Ectodermal cell (in vitro differentiated cells): ENCODE results near the gene GH1.

ENCODE experiments used
- H3K27ac ChIP-seq: 2 replicates; pipeline ENCODE4 v1.7.0; 2013; ENCODE audit warnings: mild to moderate bottlenecking, low read depth, low read length; ENCODE audit not compliant: insufficient read depth, poor library complexity, severe bottlenecking
- H3K27me3 ChIP-seq: 2 replicates; pipeline ENCODE4 v1.7.0; 2013; ENCODE audit warnings: mild to moderate bottlenecking, low read length; ENCODE audit not compliant: insufficient read depth, control insufficient read depth, poor library complexity, severe bottlenecking
- H3K36me3 ChIP-seq: one replicate; pipeline ENCODE4 v1.7.0; 2013; ENCODE audit warnings: low read length; ENCODE audit not compliant: control insufficient read depth, insufficient read depth
- H3K4me1 ChIP-seq: one replicate; pipeline ENCODE4 v1.7.0; 2013; ENCODE audit warnings: low read length; ENCODE audit not compliant: control insufficient read depth, insufficient read depth
- H3K4me3 ChIP-seq: 2 replicates; pipeline ENCODE4 v1.7.0; 2013; ENCODE audit warnings: low read depth, low read length, control low read depth; ENCODE audit not compliant: insufficient read depth
- H3K9me3 ChIP-seq: 2 replicates; pipeline ENCODE4 v1.7.0; 2013; ENCODE audit warnings: mild to moderate bottlenecking, low read length, moderate library complexity; ENCODE audit not compliant: control insufficient read depth
- WGBS, 2 experiments: methylation state at CpG; one replicate each; pipeline ENCODE4 v1.1.7; 2013; ENCODE audit warnings: missing lambda C conversion rate in 2 of 2; 5-methylcytosine and 5-hydroxymethylcytosine counted together

Gene GH1

GRCh38 chr17:63944736-63945499 is 26.3 kb upstream of the GH1 start:
- no peaks in the 10 kb centered on the region for H3K4me1 ChIP-seq
- H3K27me3 ChIP-seq, result no peaks in the 10 kb centered on the region
- no peaks in the 10 kb centered on the region for H3K9me3 ChIP-seq
- H3K36me3 ChIP-seq, result no peaks in the 10 kb centered on the region
- 92 to 94% methylated on average over 24 of the region's 24 CpGs for WGBS, 2 experiments
- H3K27ac ChIP-seq, result no peak overlapping the region
- H3K4me3 ChIP-seq, result no peak overlapping the region

- WGBS, 2 experiments, result 83 to 90% methylated on average over 9 of the region's 9 CpGs
- no peaks in the 10 kb centered on the region for H3K36me3 ChIP-seq
These were observed 25.1 kb upstream of the GH1 start for GRCh38 chr17:63943745-63944144.

GRCh38 chr17:63942309-63942985 is 23.8 kb upstream of the GH1 start:
- peaks cover 12% of the 10 kb centered on the region for H3K4me1 ChIP-seq
- no peaks in the 10 kb centered on the region for H3K27me3 ChIP-seq
- H3K36me3 ChIP-seq, result no peaks in the 10 kb centered on the region
- WGBS, 2 experiments, result 95% methylated on average over 21 of the region's 21 CpGs
- H3K27ac ChIP-seq, result no peak overlapping the region
- no peaks in the 10 kb centered on the region for H3K9me3 ChIP-seq
- H3K4me3 ChIP-seq, result no peak overlapping the region

More at GRCh38 chr17:63943745-63944144, 25.1 kb upstream of the GH1 start:
- Histone ChIP-seq H3K4me1 (no peaks in the 10 kb centered on the region), H3K9me3 (no peaks in the 10 kb centered on the region), H3K27me3 (no peaks in the 10 kb centered on the region), H3K27ac (no peak overlapping the region), H3K4me3 (no peak overlapping the region)

- Histone ChIP-seq H3K4me3 (no peak overlapping the region), H3K27ac (no peak overlapping the region), H3K27me3 (no peaks in the 10 kb centered on the region), H3K4me1 (peaks cover 12% of the 10 kb centered on the region), H3K9me3 (no peaks in the 10 kb centered on the region), H3K36me3 (no peaks in the 10 kb centered on the region)
- 94 to 96% methylated on average over 23 of the region's 23 CpGs for WGBS, 2 experiments
These were observed 23.1 kb upstream of the GH1 start for GRCh38 chr17:63941751-63942150.

GRCh38 chr17:63941162-63941561 is 22.5 kb upstream of the GH1 start:
- Histone ChIP-seq H3K27ac (no peak overlapping the region), H3K27me3 (no peaks in the 10 kb centered on the region), H3K36me3 (no peaks in the 10 kb centered on the region), H3K4me3 (no peak overlapping the region), H3K9me3 (no peaks in the 10 kb centered on the region), H3K4me1 (peaks cover 12% of the 10 kb centered on the region)
- 94 to 96% methylated on average over 12 of the region's 12 CpGs for WGBS, 2 experiments

GRCh38 chr17:63940584-63940983 is 21.9 kb upstream of the GH1 start:
- H3K4me1 ChIP-seq, result peaks cover 12% of the 10 kb centered on the region
- 92 to 94% methylated on average over 14 of the region's 14 CpGs for WGBS, 2 experiments
- no peak overlapping the region for H3K4me3 ChIP-seq
- H3K27ac ChIP-seq, result no peak overlapping the region
- no peaks in the 10 kb centered on the region for H3K27me3 ChIP-seq
- no peaks in the 10 kb centered on the region for H3K36me3 ChIP-seq
- no peaks in the 10 kb centered on the region for H3K9me3 ChIP-seq

- Histone ChIP-seq H3K9me3 (no peaks in the 10 kb centered on the region), H3K4me1 (peaks cover 12% of the 10 kb centered on the region), H3K27ac (no peak overlapping the region), H3K27me3 (no peaks in the 10 kb centered on the region), H3K36me3 (no peaks in the 10 kb centered on the region), H3K4me3 (no peak overlapping the region)
- 83 to 84% methylated on average over 6 of the region's 6 CpGs for WGBS, 2 experiments
These were observed 21.2 kb upstream of the GH1 start for GRCh38 chr17:63939884-63940283.

- H3K27ac ChIP-seq, result no peak overlapping the region
- no peaks in the 10 kb centered on the region for H3K9me3 ChIP-seq
- H3K27me3 ChIP-seq, result no peaks in the 10 kb centered on the region
- no peak overlapping the region for H3K4me3 ChIP-seq
- H3K36me3 ChIP-seq, result no peaks in the 10 kb centered on the region
- 94 to 96% methylated on average over 9 of the region's 9 CpGs for WGBS, 2 experiments
- peaks cover 12% of the 10 kb centered on the region for H3K4me1 ChIP-seq
These were observed 20.8 kb upstream of the GH1 start for GRCh38 chr17:63939401-63939800.

- H3K27me3 ChIP-seq, result no peaks in the 10 kb centered on the region
- 92 to 93% methylated on average over 4 of the region's 4 CpGs for WGBS, 2 experiments
- H3K36me3 ChIP-seq, result no peaks in the 10 kb centered on the region
- peaks cover 12% of the 10 kb centered on the region for H3K4me1 ChIP-seq
- H3K9me3 ChIP-seq, result no peaks in the 10 kb centered on the region
- H3K4me3 ChIP-seq, result no peak overlapping the region
- H3K27ac ChIP-seq, result no peak overlapping the region
These were observed 19.3 kb upstream of the GH1 start for GRCh38 chr17:63937920-63938319.

GRCh38 chr17:63937319-63937718 is 18.7 kb upstream of the GH1 start:
- H3K4me1 ChIP-seq, result peaks cover 12% of the 10 kb centered on the region
- WGBS, 2 experiments, result 84 to 89% methylated on average over 6 of the region's 6 CpGs
- no peaks in the 10 kb centered on the region for H3K27me3 ChIP-seq
- no peaks in the 10 kb centered on the region for H3K9me3 ChIP-seq
- no peak overlapping the region for H3K4me3 ChIP-seq
- H3K36me3 ChIP-seq, result no peaks in the 10 kb centered on the region
- no peak overlapping the region for H3K27ac ChIP-seq
